Nephron progenitor cell (in vitro differentiated cells): ENCODE measurements around the gene NFIX.

Experiments used
- DNase-seq: peaks from one replicate; pipeline ENCODE4 v3.0.0; 2021
- H3K27ac Mint-ChIP-seq: 2 replicates; pipeline ENCODE4 v1.8.0; 2021; ENCODE audit warnings: mild to moderate bottlenecking, moderate library complexity, mixed read lengths
- H3K27me3 Mint-ChIP-seq: 2 replicates; pipeline ENCODE4 v1.8.0; 2021; ENCODE audit warnings: mild to moderate bottlenecking, low read depth, mixed read lengths; ENCODE audit not compliant: poor library complexity
- H3K36me3 Mint-ChIP-seq: 2 replicates; pipeline ENCODE4 v1.8.0; 2021; ENCODE audit warnings: low read depth, mixed read lengths
- H3K4me1 Mint-ChIP-seq: 2 replicates; pipeline ENCODE4 v1.8.0; 2021; ENCODE audit warnings: mixed read lengths
- H3K4me3 Mint-ChIP-seq: 2 replicates; pipeline ENCODE4 v1.8.0; 2021; ENCODE audit warnings: mild to moderate bottlenecking, moderate library complexity, mixed read lengths
- H3K9me3 Mint-ChIP-seq: 2 replicates; pipeline ENCODE4 v1.8.0; 2021; ENCODE audit warnings: mild to moderate bottlenecking, moderate library complexity, mixed read lengths
- TF ChIP-seq, protein P1 (sequence below): fragments of 200-600 bp; sonication (generic); IDR thresholded peaks from 2 replicates; pipeline ENCODE4 v1.5.0; 2021; ENCODE audit warnings: antibody characterized with exemption

NFIX gene

DNA sequence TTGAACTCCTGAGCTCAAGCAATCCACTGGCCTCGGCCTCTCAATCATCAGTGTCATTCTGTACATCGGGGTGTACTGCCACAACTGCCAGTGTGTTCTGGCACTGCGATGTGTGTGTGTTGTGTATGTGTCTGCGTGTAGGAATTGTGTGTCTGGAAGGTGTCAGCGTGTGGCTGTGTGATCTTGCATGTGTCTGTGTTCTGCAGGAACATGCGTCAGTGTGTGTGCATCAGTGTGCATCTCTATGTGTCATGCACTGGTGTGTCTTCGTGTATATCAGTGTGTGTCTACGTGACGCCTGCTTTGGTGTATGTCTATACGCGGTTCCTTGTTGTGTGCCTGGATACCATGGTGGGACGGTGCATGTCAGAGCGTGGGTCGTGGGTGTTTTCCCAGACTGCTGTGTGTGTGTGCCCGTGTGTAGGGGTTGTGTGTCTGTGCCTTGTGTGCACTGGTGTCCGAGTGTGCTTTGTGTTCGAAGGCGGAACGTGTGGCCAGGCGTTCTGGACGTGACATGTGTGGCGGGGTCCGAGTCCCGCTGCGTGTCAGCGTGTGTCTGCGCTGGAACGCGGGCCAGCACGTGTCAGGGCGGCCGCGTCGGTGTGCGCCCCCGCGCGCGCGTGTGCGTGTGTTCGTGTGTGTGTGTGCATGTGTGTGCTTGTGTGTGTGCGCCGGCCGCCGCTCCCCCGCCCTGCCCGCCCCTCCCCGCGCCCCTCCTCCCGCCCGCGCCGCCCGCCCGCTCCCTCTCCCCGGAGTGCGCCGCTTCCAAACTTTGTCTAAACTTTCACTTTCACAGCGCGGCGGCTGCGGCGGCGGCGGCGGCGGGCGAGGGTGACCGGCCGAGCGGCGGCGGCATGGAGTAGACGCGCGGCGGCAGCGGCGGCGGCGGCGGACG, at the start of gene NFIX:
Gene NFIX (plus strand): TSS at position 775 of the 895 bp plus-strand sequence. CDS start 363 bp downstream, outside the sequence.
- H3K27me3 Mint-ChIP-seq = peaks cover 40% of the 10 kb centered on the region

DNA sequence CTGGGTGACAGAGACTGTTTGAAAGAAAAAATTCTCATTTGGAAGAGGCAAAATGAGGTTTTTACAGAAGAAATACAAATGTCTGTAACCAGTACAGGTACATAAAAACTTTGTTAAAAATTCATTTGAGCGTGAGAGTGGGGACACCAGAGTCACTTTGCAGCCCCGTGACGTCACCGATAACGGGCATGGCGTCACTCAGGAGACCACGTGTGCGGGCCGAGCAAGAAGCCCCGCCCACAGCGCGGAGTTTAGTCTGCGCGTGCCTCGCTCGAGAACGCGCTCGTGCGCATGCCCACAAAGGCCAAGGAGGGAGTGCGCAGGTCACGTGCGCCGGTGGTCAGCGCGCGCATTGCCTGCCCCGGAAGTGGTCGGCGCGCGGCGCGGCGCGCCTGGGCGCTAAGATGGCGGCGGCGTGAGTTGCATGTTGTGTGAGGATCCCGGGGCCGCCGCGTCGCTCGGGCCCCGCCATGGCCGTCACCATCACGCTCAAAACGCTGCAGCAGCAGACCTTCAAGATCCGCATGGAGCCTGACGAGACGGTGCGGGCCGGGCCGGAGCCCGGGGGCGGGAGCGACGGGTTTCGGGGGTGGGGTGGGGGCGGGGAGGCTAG, 49.7 kb upstream of the NFIX start, which contains the start of gene RAD23A:
Gene RAD23A (plus strand): TSS at position 384 of the 613 bp plus-strand sequence. CDS start 87 bp downstream, at position 471.
- H3K9me3 Mint-ChIP-seq = no peaks in the 10 kb centered on the region
- peak within 1 kb of the TSS; percentile 92 for H3K4me3 Mint-ChIP-seq
- peak; percentile 99 for DNase-seq
- no peaks in the 10 kb centered on the region for H3K27me3 Mint-ChIP-seq
- peaks cover 56% of the 10 kb centered on the region for H3K4me1 Mint-ChIP-seq
- TF ChIP-seq, protein P1, sequence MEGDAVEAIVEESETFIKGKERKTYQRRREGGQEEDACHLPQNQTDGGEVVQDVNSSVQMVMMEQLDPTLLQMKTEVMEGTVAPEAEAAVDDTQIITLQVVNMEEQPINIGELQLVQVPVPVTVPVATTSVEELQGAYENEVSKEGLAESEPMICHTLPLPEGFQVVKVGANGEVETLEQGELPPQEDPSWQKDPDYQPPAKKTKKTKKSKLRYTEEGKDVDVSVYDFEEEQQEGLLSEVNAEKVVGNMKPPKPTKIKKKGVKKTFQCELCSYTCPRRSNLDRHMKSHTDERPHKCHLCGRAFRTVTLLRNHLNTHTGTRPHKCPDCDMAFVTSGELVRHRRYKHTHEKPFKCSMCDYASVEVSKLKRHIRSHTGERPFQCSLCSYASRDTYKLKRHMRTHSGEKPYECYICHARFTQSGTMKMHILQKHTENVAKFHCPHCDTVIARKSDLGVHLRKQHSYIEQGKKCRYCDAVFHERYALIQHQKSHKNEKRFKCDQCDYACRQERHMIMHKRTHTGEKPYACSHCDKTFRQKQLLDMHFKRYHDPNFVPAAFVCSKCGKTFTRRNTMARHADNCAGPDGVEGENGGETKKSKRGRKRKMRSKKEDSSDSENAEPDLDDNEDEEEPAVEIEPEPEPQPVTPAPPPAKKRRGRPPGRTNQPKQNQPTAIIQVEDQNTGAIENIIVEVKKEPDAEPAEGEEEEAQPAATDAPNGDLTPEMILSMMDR = no peak
- peak within 1 kb of the TSS; percentile 98 for H3K27ac Mint-ChIP-seq
- H3K36me3 Mint-ChIP-seq = peaks cover 65% of the 10 kb centered on the region

More for the DNA sequence above, at the start of gene NFIX:
- H3K4me1 Mint-ChIP-seq = peaks cover 10% of the 10 kb centered on the region
- peaks cover 10% of the 10 kb centered on the region for H3K9me3 Mint-ChIP-seq
- TF ChIP-seq, protein P1 = no peak
- H3K36me3 Mint-ChIP-seq = no peaks in the 10 kb centered on the region
- peak within 1 kb of the TSS; percentile 83 for H3K4me3 Mint-ChIP-seq
- DNase-seq = peak; percentile 78
- no peak within 1 kb of the TSS for H3K27ac Mint-ChIP-seq

DNA sequence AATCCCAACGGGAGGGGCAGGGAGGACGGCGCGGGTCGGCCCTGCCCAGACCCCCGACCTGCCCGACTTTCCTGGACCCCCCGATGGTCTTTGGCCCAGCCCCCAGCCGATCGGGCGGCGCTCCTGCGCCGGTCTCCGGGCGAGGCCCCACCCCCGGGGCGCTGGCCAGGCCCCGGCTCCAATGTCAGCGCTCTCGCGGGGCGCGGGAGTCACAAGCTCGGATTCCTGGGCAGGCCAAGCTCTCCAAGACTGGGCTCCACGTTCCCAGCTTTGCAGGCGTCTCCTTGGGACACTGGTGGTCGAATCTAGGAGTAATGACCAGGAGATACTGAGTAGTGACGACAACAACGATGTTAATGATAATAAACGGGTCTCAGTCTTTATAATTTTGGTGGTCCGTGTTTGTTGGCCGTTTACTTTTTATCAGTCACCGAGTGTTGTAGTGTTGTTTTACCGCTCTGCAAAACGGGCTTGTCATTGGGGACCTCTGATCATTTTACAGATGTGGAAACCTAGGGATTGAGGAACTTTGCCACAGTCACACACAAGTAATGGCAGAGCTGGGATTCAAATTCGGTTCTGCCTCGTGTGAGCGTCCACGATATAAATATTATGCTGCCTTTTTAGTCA, 49.1 kb upstream of the NFIX start:
- H3K27ac Mint-ChIP-seq = peak overlapping the region; percentile 98
- DNase-seq = peak; percentile 82
- peak overlapping the region; percentile 92 for H3K4me3 Mint-ChIP-seq
- peaks cover 53% of the 10 kb centered on the region for H3K4me1 Mint-ChIP-seq
- TF ChIP-seq, protein P1 = no peak
- H3K27me3 Mint-ChIP-seq = no peaks in the 10 kb centered on the region
- H3K9me3 Mint-ChIP-seq = no peaks in the 10 kb centered on the region
- peaks cover 65% of the 10 kb centered on the region for H3K36me3 Mint-ChIP-seq

DNA sequence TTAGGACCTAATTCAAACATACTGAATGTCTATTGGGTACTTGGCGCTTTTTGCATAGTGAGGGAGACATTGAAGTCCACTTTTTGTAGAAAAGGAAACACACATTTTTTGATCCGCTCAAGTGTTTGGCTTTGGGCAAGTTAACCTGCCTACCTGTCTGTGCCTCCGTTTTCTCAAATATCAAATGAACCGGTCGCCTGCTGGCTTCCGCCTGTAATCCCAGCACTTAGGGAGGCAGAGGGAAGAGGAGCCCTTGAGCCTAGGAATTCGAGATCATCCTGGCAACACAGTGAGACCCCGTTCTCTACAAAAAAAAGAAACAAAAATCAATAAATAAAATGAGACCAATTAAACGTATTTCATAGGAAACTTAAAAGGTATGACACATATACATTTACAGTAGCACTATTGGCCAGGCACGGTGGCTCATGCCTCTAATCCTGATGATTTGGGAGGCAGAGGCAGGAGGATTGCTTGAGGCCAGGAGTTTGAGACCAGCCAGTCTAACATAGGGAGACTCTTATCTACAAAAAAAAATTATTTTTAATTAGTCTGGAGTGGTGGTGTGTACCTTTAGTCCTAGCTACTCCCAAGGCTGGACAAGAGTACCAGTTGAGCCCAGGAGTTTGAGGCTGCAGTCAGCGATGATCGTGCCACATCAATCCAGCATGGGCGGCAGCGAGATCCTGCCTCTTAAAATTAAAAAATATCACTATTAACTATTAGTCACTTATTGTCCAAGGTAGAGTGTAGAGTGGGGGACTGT, 48.4 kb upstream of the NFIX start:
- no peak for DNase-seq
- Mint-ChIP-seq H3K27me3 (no peaks in the 10 kb centered on the region), H3K9me3 (no peaks in the 10 kb centered on the region), H3K4me3 (peak overlapping the region; percentile 92), H3K4me1 (peaks cover 53% of the 10 kb centered on the region), H3K27ac (peak overlapping the region; percentile 98), H3K36me3 (peaks cover 65% of the 10 kb centered on the region)
- TF ChIP-seq, protein P1 = no peak

DNA sequence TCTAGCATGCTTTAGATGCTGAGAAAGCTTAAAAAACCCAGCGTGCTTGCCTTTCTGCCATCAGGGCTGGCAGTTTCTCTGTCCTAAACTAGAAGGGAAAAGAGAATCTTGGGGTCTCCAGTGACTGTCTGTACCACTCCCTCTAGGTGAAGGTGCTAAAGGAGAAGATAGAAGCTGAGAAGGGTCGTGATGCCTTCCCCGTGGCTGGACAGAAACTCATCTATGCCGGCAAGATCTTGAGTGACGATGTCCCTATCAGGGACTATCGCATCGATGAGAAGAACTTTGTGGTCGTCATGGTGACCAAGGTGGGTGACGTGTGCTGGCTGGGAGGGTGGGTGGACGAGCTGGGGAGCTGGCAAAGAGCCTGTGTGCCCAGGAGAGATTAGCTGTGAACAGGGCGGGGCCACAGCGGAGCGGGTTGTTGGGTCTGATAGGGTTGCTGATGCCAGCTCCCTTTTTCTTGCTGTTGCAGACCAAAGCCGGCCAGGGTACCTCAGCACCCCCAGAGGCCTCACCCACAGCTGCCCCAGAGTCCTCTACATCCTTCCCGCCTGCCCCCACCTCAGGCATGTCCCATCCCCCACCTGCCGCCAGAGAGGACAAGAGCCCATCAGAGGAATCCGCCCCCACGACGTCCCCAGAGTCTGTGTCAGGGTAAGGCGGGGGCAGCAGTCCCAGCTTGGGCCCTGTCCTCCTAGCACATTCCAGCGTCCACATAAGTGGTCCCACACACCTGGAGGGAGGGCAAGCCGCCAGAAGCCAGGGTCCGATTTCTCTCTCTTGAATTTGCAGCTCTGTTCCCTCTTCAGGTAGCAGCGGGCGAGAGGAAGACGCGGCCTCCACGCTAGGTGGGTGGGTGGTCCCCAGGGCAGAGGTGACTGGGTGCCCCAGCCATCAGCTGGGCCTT, 47.3 kb upstream of the NFIX start:
- no peaks in the 10 kb centered on the region for H3K27me3 Mint-ChIP-seq
- peak overlapping the region; percentile 61 for H3K27ac Mint-ChIP-seq
- DNase-seq = no peak
- H3K4me1 Mint-ChIP-seq = peaks cover 43% of the 10 kb centered on the region
- H3K36me3 Mint-ChIP-seq = peaks cover 56% of the 10 kb centered on the region
- TF ChIP-seq, protein P1 = no peak
- H3K9me3 Mint-ChIP-seq = no peaks in the 10 kb centered on the region
- peak overlapping the region; percentile 92 for H3K4me3 Mint-ChIP-seq
